Right hindlimb (tissue), 1 donor: ENCODE measurements around the gene ARF1.

ENCODE experiments used
- DNase-seq: peaks from one replicate; pipeline ENCODE4 v3.0.0-alpha.2; 2018

ARF1 gene

GRCh38 chr1:228131766-228132165, 49.3 kb downstream of the ARF1 start:
- DNase-seq = no peak

GRCh38 chr1:228134591-228134990, 52.1 kb downstream of the ARF1 start:
- DNase-seq = no peak

GRCh38 chr1:228136901-228137300, 54.4 kb downstream of the ARF1 start:
- DNase-seq = no peak

- DNase-seq = no peak
Measured at GRCh38 chr1:228139406-228139930, 57.0 kb downstream of the ARF1 start.

GRCh38 chr1:228139931-228140723, 57.6 kb downstream of the ARF1 start, which contains the start of gene GUK1:
Gene GUK1 (plus strand): TSS chr1:228140279. CDS start chr1:228140303, 24 bp downstream.
- peak; percentile 99 for DNase-seq

- no peak for DNase-seq
Measured at GRCh38 chr1:228140724-228141225, 58.3 kb downstream of the ARF1 start.

GRCh38 chr1:228141226-228142044, 58.9 kb downstream of the ARF1 start:
- peak; percentile 61 for DNase-seq

GRCh38 chr1:228142155-228142691, 59.7 kb downstream of the ARF1 start:
- DNase-seq = peak; percentile 53

GRCh38 chr1:228142701-228143136, 60.2 kb downstream of the ARF1 start:
- peak; percentile 65 for DNase-seq

GRCh38 chr1:228143480-228144192, 61.1 kb downstream of the ARF1 start:
- no peak for DNase-seq

GRCh38 chr1:228144193-228144992, 61.9 kb downstream of the ARF1 start:
- DNase-seq = no peak

GRCh38 chr1:228144993-228145343, 62.5 kb downstream of the ARF1 start:
- peak; percentile 24 for DNase-seq

- DNase-seq = no peak
Measured at GRCh38 chr1:228145463-228146416, 63.2 kb downstream of the ARF1 start.

GRCh38 chr1:228146417-228147150, 64.1 kb downstream of the ARF1 start:
- DNase-seq = no peak

- DNase-seq = peak; percentile 21
Measured at GRCh38 chr1:228147151-228147693, 64.7 kb downstream of the ARF1 start.

GRCh38 chr1:228147768-228148167, 65.3 kb downstream of the ARF1 start:
- no peak for DNase-seq

- peak; percentile 30 for DNase-seq
Measured at GRCh38 chr1:228148196-228148861, 65.8 kb downstream of the ARF1 start.
